ENCODE measurements around the gene AMOT.

Gene AMOT

GRCh38 chrX:112798736-112799135, 41.9 kb downstream of the AMOT start:
- no peak for DNase-seq

- no peak for DNase-seq
Measured at GRCh38 chrX:112789931-112790330, 50.7 kb downstream of the AMOT start.

GRCh38 chrX:112786076-112786475, 54.6 kb downstream of the AMOT start:
- no peak for DNase-seq

GRCh38 chrX:112785344-112785743, 55.3 kb downstream of the AMOT start:
- no peak for DNase-seq

GRCh38 chrX:112784692-112785091, 55.9 kb downstream of the AMOT start:
- no peak for DNase-seq

GRCh38 chrX:112779139-112779538, 61.5 kb downstream of the AMOT start:
- no peak for DNase-seq

GRCh38 chrX:112774651-112775293, 65.9 kb downstream of the AMOT start:
- no peak for DNase-seq

- no peak for DNase-seq
Measured at GRCh38 chrX:112774142-112774541, 66.5 kb downstream of the AMOT start.

- no peak for DNase-seq
Measured at GRCh38 chrX:112769034-112769433, 71.6 kb downstream of the AMOT start.

- DNase-seq = no peak
Measured at GRCh38 chrX:112768563-112768962, 72.1 kb downstream of the AMOT start.

- DNase-seq = no peak
Measured at GRCh38 chrX:112766774-112767173, 73.9 kb downstream of the AMOT start.

GRCh38 chrX:112761242-112762207, 79.1 kb downstream of the AMOT start:
- no peak for DNase-seq

GRCh38 chrX:112760697-112761096, 79.9 kb downstream of the AMOT start:
- no peak for DNase-seq

GRCh38 chrX:112759966-112760365, 80.7 kb downstream of the AMOT start:
- DNase-seq = no peak

- no peak for DNase-seq
Measured at GRCh38 chrX:112759512-112759911, 81.1 kb downstream of the AMOT start.

- DNase-seq = no peak
Measured at GRCh38 chrX:112757946-112758345, 82.7 kb downstream of the AMOT start.

GRCh38 chrX:112753116-112753515, 87.5 kb downstream of the AMOT start:
- DNase-seq = no peak

- DNase-seq = no peak
Measured at GRCh38 chrX:112751076-112751475, 89.6 kb downstream of the AMOT start.

- DNase-seq = no peak
Measured at GRCh38 chrX:112746812-112747595, 93.6 kb downstream of the AMOT start.

- no peak for DNase-seq
Measured at GRCh38 chrX:112738347-112739033, 102.1 kb downstream of the AMOT start.

- DNase-seq = no peak
Measured at GRCh38 chrX:112736310-112736709, 104.3 kb downstream of the AMOT start.

- no peak for DNase-seq
Measured at GRCh38 chrX:112735147-112735546, 105.5 kb downstream of the AMOT start.

- no peak for DNase-seq
Measured at GRCh38 chrX:112734290-112734689, 106.3 kb downstream of the AMOT start.

All from NCI-H1694 (cell line).